T-helper 2 cell (primary cell): ENCODE data around the gene BABAM2.

Experiments
- DNase-seq, 5 experiments: peaks; one replicate each; pipeline versions ENCODE4 v3.0.0 to v3.0.0-alpha.2; 2012 to 2022

The BABAM2 gene

DNA sequence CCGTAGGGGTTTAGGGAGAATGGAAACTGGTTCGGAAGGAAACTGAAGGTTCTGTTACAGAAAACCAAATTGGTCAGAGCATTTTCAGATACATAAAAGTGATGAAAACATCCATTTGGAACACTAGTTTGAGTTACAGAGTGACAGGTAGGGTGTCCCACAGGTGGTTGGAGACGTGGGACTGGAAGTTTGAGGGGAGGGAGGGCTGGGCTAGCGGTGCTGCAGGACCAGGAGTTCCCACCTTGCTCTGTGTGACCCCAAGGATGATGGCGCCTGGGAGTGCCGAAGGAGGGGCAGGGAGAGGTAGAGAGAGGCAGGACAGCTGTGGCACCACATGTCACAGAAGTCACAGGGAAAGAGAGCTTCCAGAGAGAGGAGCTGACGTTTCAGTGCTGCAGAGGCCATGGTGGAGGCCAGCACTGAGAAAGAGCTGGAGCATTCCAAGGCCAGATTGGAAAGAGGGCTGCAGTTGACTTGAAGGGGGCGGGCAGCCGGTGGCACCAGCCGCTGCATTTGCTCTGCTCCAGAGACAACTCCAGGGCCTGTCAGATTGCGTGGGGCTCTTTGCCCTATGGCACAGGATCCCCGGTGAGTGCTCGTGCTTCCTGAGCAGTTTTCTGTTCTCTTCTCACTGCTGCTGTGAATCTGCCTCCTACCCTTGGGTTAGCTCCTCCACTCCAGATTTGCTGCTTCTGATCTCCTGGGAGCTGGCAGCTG, 445.9 kb downstream of the BABAM2 start:
- DNase-seq: no peak

- no peak for DNase-seq
Measured at GRCh38 chr2:28336982-28337627, 446.6 kb downstream of the BABAM2 start.

DNA sequence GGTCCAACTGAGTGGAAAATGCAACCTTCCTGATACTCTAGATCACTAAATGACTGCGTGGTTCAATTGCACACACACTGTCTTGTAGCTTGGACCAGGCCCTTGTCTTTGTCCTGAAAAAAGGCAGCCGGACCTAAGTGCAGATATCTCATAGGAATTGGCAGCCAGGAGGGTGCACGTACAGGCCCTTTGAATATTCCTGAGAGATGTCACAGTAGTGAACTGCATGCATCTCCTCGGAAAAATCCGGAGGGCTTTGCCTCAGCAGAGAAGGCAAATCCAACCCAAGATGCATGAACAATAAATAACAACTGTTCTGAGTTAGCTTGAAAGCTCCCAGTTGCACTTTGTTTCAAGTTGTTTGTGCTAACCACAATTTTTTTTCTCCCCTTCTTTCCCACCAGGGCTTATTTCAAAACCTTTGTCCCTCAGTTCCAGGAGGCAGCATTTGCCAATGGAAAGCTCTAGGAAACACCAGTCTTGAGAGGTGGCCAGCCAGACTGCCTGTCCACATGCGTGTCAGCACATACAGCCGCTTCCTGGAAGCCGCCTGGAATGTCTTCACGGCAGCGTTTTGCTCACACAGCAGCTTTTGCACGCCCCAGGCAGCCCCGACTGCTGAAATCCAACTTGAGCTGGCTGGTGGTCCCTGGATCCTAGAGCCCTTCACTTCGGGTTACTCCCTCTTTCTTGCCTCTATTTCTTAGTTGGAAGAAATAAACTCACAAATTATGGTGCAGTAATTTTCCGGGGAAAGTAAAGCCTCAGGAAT, 447.7 kb downstream of the BABAM2 start:
- DNase-seq: no peak

DNA sequence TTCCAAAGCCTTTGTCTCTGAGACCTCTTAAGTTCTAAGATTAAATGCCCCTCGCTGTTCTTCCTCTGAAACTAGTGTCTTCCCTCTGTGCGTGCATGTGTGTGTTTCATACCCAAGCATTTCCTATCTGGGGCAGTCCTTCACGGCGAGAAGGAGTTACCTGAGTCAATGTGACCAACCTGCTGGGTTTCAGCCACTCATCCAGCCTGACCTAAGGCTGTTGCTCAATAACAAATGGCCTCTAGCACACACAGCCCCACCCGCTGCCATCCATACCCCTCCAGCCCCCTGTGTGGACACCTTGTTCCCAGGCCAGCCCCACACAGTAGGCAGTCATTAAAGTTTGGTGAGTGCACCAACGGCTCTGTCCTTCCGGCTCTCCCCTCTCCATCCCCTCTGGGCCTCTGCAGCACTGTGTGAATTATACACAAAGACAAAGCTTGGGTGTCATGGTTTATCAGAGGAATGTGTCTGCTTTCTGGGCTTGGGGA, 448.3 kb downstream of the BABAM2 start:
- DNase-seq: no peak

GRCh38 chr2:28339516-28340175, 449.1 kb downstream of the BABAM2 start:
- no peak for DNase-seq

- no peak for DNase-seq
Measured at GRCh38 chr2:28340312-28341202, 450.0 kb downstream of the BABAM2 start.

DNA sequence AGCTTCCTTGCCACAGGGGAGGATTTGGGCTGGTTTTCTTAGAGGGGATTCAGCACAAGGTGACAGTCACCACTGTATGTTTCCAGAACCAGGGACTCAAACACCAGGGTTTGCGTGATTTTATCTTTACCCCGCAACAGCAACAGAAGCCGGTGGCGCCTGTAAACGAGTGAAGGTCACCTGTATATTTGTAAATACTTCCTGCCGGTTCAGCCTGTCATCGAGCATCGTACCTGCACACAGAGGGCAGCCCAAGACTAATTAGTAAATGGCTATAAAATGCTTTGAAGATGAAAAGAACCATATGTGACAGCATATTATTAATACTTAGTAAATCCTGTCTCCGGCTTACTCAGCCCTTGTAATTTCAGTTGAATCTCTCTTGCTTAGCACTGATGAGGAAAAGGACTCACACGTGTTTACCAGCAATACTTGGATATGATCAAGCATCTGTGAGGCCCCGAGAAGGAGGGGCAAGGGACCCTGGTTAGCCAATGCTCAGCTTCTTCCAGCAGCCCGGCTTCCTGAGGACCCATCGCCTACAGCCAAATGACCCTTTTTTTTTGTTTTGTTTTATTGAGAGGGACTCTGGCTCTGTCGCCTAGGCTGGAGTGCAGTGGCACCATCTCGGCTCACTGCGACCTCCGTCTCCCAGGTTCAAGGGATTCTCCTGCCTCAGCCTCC, 450.8 kb downstream of the BABAM2 start:
- DNase-seq: no peak

- DNase-seq: no peak
Measured at GRCh38 chr2:28342081-28342967, 451.8 kb downstream of the BABAM2 start.

DNA sequence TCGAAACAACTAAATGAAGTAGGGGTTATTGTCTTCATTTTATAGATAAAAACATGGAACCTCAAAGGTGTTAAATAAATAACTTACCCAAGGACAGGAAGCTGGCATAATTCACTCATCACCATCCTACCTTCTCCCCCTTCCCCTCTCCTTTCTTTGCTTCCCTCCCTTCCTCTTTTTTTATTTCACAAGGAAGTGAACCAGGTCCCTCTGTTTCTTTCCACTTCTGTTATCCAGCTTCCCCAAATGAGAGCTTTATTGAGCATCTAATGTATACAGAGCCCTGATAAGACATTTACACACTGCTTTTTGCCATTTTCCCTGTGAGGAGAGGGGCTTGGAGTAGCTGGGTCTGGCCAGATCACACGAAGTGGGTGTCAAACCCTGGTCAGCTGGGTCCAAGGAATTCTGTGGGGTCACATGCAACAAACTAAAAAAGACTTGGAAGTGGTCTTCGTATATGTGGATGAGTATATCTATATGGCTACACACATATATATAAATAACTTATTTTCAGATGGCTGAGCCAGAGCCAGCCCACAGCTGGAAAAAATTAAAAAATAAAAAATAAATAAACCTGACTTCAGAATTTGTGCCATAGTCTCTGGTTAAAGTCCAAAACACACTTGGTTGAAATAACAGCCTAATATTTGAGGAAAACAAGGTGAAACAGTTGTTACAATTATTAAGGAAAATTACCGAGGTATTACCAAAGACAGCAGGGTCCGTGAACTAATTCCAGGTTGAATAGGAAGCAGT, 452.8 kb downstream of the BABAM2 start:
- DNase-seq: no peak

DNA sequence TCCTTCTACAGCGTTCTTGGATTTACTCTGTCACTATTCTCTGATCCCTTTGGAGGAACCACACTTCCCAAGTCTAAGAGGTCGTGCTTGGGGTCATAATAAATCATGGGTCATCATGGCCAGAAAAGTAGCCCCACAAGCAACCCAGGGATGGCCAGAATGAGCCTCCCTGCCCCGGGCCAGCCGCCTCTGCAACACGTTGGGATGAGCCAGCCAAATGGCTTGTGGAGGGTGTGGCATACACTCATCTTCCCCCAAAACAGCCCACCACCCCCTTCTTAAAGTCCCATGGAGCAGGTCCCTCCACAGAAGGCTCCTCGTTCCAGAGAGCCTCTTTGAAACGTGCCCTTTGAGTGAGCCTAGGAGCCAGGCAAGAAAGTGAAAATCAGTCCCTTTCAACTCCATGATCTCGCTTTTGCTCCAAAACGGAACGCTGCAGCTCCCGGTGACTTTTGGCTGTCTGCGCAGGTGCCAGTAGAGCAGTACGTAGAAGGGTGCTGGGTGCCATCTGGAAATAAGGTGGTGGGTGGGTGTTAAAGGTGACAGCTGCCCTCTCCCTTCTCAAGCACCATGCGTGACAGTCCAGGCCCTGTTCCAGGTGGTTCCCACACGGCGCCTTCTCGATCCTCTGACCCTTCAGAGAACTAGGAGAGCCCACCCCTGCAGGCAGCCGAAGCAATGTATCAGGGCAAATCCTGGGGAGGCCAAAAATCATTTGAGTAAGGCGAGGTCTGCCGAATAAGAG, 453.6 kb downstream of the BABAM2 start:
- no peak for DNase-seq

DNA sequence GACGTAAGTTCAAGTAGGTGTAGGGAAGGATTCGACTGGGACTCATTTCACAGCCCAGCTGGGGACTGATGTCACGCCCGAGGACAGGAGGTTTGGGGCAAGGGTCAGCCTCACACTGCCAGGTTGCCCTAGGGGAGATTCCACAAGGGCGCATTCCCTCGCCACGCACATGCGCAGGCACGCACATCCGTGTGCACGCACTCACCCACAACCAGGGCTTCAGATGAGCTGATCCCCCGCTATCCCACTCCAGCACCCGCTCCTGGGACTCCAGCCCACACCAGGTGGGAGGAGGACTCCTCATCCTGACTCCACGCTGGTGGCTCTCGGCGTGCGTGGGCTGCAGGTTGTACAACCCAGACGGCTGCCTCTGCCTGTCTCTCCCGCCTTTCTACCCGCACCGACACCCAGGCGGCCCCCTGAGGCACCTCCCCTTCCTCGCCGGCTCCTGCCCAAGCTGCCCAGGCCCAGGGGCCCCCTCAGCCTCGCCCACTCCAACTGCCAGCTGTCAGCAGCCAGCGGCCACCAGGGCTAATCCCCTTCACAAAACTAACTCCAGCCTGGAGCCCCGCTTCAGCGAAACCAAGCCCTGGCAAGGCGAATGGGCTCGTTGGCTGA, 454.3 kb downstream of the BABAM2 start:
- DNase-seq: no peak

DNA sequence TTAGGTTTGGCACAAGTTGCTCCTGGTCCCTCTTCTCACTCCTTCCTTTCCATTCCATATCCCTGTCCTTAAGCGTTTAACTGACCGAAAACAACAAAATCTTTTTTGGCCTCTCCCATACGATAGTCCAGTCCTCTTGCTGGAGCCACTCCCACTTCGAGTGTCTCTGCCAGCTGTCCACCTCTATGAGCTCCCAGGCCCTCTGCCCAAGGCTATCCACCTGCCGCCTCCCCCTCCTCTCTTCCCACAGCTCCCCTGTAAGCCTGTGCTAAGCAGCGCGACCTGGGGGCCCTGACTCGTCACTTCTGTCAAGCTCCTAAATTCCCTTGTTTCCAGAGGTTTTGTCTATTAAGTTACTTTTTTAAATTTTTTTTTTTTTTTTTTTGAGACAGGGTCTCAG, 455.1 kb downstream of the BABAM2 start:
- no peak for DNase-seq

DNA sequence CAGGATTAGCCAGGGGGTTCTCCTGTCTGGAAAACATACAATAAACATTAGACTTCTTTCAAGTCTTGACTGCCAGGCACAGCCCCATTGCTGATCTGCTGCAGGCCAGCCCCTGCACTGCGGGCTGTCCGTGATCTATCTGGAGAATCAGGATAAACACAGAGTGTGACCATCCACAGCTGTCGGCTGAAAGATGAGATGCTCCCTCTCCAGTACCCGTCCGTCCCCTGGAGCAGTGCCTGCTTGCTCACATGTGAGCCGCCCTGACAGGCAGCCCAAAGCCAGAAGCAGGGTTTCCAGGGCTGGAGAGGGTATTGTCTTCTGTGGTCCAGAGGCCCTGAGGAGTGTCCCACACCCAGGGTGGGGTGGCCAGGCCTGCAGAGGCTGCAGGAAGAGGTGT, 456.1 kb downstream of the BABAM2 start:
- no peak for DNase-seq

- DNase-seq: peak in 1 of 5 experiments; percentile 30
Measured at GRCh38 chr2:28347193-28347592, 456.7 kb downstream of the BABAM2 start.

GRCh38 chr2:28347596-28347995, 457.1 kb downstream of the BABAM2 start:
- DNase-seq: no peak

DNA sequence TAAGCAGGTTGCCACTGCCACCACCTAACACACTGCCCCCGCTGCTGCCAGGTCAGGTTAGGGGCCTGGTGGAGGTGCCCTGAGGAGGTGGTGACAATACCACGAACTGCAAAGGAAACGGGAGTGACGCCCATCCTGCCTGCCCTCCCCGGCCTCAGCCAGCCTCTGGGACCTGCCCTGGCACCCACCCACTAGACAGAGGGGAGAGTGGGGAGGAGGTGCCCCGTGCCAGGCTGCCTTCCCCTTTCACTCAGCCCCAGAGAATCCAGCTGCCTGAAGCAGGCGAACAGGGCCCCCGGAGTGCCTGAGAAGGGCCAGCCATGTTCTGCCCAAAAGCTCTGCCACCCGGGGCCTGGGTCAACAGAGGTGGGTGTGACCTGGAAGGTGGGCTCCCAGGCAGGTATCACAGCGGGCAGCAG, 457.6 kb downstream of the BABAM2 start:
- peak in 3 of 5 experiments; percentile 40 to 92 (median 92) for DNase-seq

- DNase-seq: no peak
Measured at GRCh38 chr2:28348921-28349320, 458.4 kb downstream of the BABAM2 start.

GRCh38 chr2:28349546-28350165, 459.1 kb downstream of the BABAM2 start:
- DNase-seq: no peak
